Sigmoid colon (tissue), 7 donors: ENCODE measurements around the gene DOLPP1. TPM values are rescaled to one million over a fixed set of nuclear protein-coding genes. Genes with fewer than 3 reads are reported as not detected.
A peak's percentile ranks its signal among the peaks of the same experiment; 100 is the strongest.

Source experiments
- DNase-seq: peaks from one replicate; pipeline ENCODE4 v3.0.0-alpha.2; 2019
- H3K27ac ChIP-seq, 4 donors: fragments of 200-600 bp; sonication (generic); one replicate each; pipeline ENCODE4 v1.5.1; 2016 to 2019; ENCODE audit warnings: mild to moderate bottlenecking in 1 of 4
- H3K27me3 ChIP-seq, 3 donors: fragments of 200-600 bp; sonication (generic); one replicate each; pipeline ENCODE4 v1.5.1; 2019; ENCODE audit warnings: mild to moderate bottlenecking in 1 of 3
- H3K36me3 ChIP-seq, 4 donors: fragments of 200-600 bp; sonication (generic); one replicate each; pipeline ENCODE4 v1.5.1; 2016 to 2019
- H3K4me1 ChIP-seq, 4 donors: fragments of 200-600 bp; sonication (generic); one replicate each; pipeline ENCODE4 v1.5.1; 2017 to 2019
- H3K4me3 ChIP-seq, 4 donors: fragments of 200-600 bp; sonication (generic); one replicate each; pipeline ENCODE4 v1.5.1; 2017 to 2019; ENCODE audit warnings: mild to moderate bottlenecking in 2 of 4, moderate library complexity in 1 of 4
- H3K9me3 ChIP-seq, 4 donors: fragments of 200-600 bp in 3 of 4; sonication (generic) in 3 of 4; one replicate each; pipeline versions ENCODE4 v1.5.1 to v1.6.1; 2013 to 2019
- EP300 ChIP-seq, 4 donors: sonication (generic); formaldehyde crosslinking; IDR thresholded peaks; one replicate each; pipeline ENCODE4 v1.6.1; 2017; ENCODE audit warnings: antibody characterized with exemption in 4 of 4
- POLR2A ChIP-seq, 2 donors: fragments of 450-650 bp; IDR thresholded peaks; one replicate each; pipeline ENCODE4 v1.6.1; 2016; ENCODE audit warnings: antibody characterized with exemption in 2 of 2, mild to moderate bottlenecking in 2 of 2, moderate library complexity in 2 of 2
- POLR2AphosphoS5 ChIP-seq, 4 donors: sonication (generic); formaldehyde crosslinking; IDR thresholded peaks; one replicate each; pipeline ENCODE4 v1.6.1; 2017; ENCODE audit warnings: antibody characterized with exemption in 4 of 4
- WGBS, 2 donors: extraction: QIAGEN DNeasy Blood & Tissue Kit; methylation state at CpG; one replicate each; pipeline ENCODE4 v1.1.7; 2013; 5-methylcytosine and 5-hydroxymethylcytosine counted together
- intact Hi-C: fragments of 100-400 bp; cut with DNase I; formaldehyde crosslinking; loops from one replicate; pipeline ENCODE4 v1.15.1; 2023
- polyA plus RNA-seq, 3 donors: library from polyadenylated mRNA; stranded (reverse); fragments of 200-250 nt; gene quantifications; one replicate each; pipeline ENCODE4 v1.2.3, GENCODE V29; 2013
- total RNA-seq, 4 donors: library from RNA; depleted of rRNA; stranded (reverse); fragments of >200 nt; gene quantifications; one replicate each; pipeline ENCODE4 v1.1.0, GENCODE V29; 2016
- TF ChIP-seq, protein P1 (sequence below), 4 experiments: fragments of 450-650 bp in 3 of 4; fragments of 200-600 bp in 1 of 4; IDR thresholded peaks; one replicate each; pipeline ENCODE4 v1.5.1; 2016 to 2019; ENCODE audit warnings: antibody characterized with exemption in 4 of 4, mild to moderate bottlenecking in 3 of 4, moderate library complexity in 2 of 4
- donor health status: healthy with polysubstance abuse.
- donor health status: Bipolar disorder and iron deficiency.
- donor health status: healthy.

DOLPP1 gene
- total RNA-seq (1 to 10 TPM; 2.3 to 4.3 (median 3.4) TPM), polyA plus RNA-seq (10 to 100 TPM in 1 of 3 donors, 1 to 10 TPM in 2; 9.0 to 39.4 (median 9.7) TPM)

DNA sequence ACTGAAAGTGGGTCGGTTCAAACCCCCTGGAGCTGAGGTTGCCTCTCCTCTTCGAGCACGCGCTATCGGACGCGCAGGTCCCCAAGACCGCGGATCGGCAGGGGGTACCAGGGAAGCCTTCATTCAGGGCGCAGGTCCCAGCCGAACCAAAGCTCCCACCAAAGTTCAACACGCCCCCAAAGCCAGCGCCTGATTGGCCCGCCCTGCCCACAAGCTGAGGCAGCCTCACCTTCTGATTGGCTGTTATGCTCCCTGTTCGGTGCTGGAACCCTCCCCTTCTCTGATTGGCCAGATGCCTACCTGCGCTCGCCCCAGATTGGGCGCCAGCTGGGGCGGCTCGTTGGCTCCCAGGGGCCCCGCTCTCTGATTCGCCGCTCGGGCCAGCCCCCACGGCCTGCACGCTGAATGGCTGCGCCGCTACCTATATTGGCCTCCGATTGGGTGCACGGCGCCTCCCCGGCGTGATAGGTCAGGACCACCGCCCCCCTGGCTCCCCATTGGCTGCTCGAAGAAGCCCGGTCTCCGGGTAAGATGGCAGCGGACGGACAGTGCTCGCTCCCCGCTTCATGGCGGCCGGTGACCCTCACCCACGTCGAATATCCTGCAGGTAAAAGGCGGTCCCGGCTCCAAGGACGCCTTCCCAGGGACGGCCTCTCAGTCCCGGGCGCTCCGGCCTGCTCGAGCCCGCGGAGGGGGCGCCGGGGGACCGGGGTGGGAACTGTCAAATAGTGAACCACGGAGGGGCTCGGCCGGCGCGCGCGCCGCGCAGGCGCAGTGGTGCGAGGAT lies at the start of gene DOLPP1:
Gene DOLPP1, plus strand, starts transcription at position 511 of the 787 bp plus-strand sequence. Its CDS starts 21 bp downstream, at position 532.
- H3K27me3 ChIP-seq = no peaks in the 10 kb centered on the region
- peak; percentile 100 for DNase-seq
- peaks cover 0 to 23% (median 17%) of the 10 kb centered on the region in 4 donors for H3K4me1 ChIP-seq
- TF ChIP-seq, protein P1, sequence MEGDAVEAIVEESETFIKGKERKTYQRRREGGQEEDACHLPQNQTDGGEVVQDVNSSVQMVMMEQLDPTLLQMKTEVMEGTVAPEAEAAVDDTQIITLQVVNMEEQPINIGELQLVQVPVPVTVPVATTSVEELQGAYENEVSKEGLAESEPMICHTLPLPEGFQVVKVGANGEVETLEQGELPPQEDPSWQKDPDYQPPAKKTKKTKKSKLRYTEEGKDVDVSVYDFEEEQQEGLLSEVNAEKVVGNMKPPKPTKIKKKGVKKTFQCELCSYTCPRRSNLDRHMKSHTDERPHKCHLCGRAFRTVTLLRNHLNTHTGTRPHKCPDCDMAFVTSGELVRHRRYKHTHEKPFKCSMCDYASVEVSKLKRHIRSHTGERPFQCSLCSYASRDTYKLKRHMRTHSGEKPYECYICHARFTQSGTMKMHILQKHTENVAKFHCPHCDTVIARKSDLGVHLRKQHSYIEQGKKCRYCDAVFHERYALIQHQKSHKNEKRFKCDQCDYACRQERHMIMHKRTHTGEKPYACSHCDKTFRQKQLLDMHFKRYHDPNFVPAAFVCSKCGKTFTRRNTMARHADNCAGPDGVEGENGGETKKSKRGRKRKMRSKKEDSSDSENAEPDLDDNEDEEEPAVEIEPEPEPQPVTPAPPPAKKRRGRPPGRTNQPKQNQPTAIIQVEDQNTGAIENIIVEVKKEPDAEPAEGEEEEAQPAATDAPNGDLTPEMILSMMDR (IDR thresholded peaks at IDR 0.05) = no peak
- TF ChIP-seq EP300 (IDR thresholded peaks at IDR 0.05) = no peak
- peak; percentile 28 to 90 (median 78) for TF ChIP-seq POLR2AphosphoS5 (IDR thresholded peaks at IDR 0.05)
- TF ChIP-seq POLR2A (IDR thresholded peaks at IDR 0.05) = peak; percentile 35 to 76
- intact Hi-C loops = loop anchor here (5.0 kb wide), 1 partner anchor 43 kb away; the partner anchor contains the start of gene MIGA2
- H3K36me3 ChIP-seq = peaks cover 0 to 14% (median 6%) of the 10 kb centered on the region in 4 donors
- peak within 1 kb of the TSS; percentile 63 to 85 (median 80) for H3K4me3 ChIP-seq
- no peaks in the 10 kb centered on the region for H3K9me3 ChIP-seq
- 0 to 3% methylated on average over 70 of the region's 70 CpGs for WGBS, 2 donors
- H3K27ac ChIP-seq = peak within 1 kb of the TSS; percentile 83 to 92 (median 86)

DNA sequence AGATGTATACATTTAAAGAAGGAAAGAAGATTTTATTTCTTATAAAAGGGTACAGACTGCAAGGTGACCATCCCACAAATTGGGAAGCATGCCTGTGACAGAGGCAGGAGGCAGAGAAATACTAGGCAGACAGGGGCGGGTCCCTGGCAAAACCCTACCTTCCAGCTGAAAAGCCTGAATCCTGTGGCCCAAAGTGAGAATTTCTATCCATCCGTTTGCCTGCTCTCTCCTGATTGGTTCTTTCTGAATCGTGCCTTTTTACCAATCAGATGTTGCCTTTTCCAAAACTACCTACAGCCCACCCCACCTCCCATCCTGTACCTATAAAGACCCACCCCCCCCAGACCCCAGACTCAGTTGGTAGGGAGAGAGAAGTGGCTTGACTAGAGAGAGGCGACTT lies 49.4 kb upstream of the DOLPP1 start:
- no peaks in the 10 kb centered on the region for H3K36me3 ChIP-seq
- no peaks in the 10 kb centered on the region for H3K9me3 ChIP-seq
- H3K4me1 ChIP-seq = peaks cover 0 to 26% (median 21%) of the 10 kb centered on the region in 4 donors
- DNase-seq = no peak
- no peak for TF ChIP-seq EP300 (IDR thresholded peaks at IDR 0.05)
- no peak for TF ChIP-seq POLR2A (IDR thresholded peaks at IDR 0.05)
- TF ChIP-seq POLR2AphosphoS5 (IDR thresholded peaks at IDR 0.05) = no peak
- TF ChIP-seq, protein P1 (IDR thresholded peaks at IDR 0.05) = no peak
- H3K27ac ChIP-seq = no peak overlapping the region
- intact Hi-C loops = no loop called here
- no peak overlapping the region for H3K4me3 ChIP-seq
- WGBS, 2 donors = 77 to 84% methylated on average over 4 of the region's 4 CpGs
- H3K27me3 ChIP-seq = no peaks in the 10 kb centered on the region

- no peak overlapping the region for H3K4me3 ChIP-seq
- intact Hi-C loops = no loop called here
- TF ChIP-seq POLR2AphosphoS5 (IDR thresholded peaks at IDR 0.05) = no peak
- no peak for TF ChIP-seq POLR2A (IDR thresholded peaks at IDR 0.05)
- TF ChIP-seq, protein P1 (IDR thresholded peaks at IDR 0.05) = no peak
- TF ChIP-seq EP300 (IDR thresholded peaks at IDR 0.05) = no peak
- H3K36me3 ChIP-seq = no peaks in the 10 kb centered on the region
- WGBS, 2 donors = 90% methylated on average over 12 of the region's 12 CpGs
- no peaks in the 10 kb centered on the region for H3K27me3 ChIP-seq
- H3K4me1 ChIP-seq = peaks cover 0 to 23% (median 17%) of the 10 kb centered on the region in 4 donors
- DNase-seq = no peak
- no peak overlapping the region for H3K27ac ChIP-seq
- H3K9me3 ChIP-seq = no peaks in the 10 kb centered on the region
Observed at GRCh38 chr9:129032541-129033159, 48.3 kb upstream of the DOLPP1 start.

DNA sequence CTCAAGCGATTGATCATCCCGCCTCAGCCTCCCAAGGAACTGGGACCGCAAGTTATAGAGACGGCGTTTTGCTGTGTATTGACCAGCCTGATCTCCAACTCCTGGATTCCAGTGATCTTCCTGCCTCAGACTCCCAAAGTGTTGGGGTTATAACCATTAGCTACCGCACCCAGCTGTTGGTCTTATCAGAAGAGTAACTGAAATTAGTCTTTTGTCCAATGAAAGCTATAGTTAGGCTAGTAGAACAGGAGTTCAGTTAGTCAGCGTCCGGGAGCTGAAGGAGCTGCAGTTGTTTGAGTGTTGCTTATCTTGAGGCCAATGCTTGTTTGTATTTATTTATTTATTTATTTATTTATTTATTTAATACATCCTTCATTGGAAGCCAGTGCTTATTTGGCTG lies 47.7 kb upstream of the DOLPP1 start:
- no peaks in the 10 kb centered on the region for H3K36me3 ChIP-seq
- TF ChIP-seq EP300 (IDR thresholded peaks at IDR 0.05) = no peak
- TF ChIP-seq POLR2AphosphoS5 (IDR thresholded peaks at IDR 0.05) = no peak
- TF ChIP-seq, protein P1 (IDR thresholded peaks at IDR 0.05) = no peak
- no peak for TF ChIP-seq POLR2A (IDR thresholded peaks at IDR 0.05)
- H3K27ac ChIP-seq = no peak overlapping the region
- no peak overlapping the region for H3K4me3 ChIP-seq
- DNase-seq = no peak
- H3K9me3 ChIP-seq = no peaks in the 10 kb centered on the region
- peaks cover 0 to 27% (median 22%) of the 10 kb centered on the region in 4 donors for H3K4me1 ChIP-seq
- intact Hi-C loops = no loop called here
- no peaks in the 10 kb centered on the region for H3K27me3 ChIP-seq
- WGBS, 2 donors = 49 to 83% methylated on average over 8 of the region's 8 CpGs
